Suprapubic skin (tissue), 3 donors: Measurements from ENCODE around the gene INPP5A.

ENCODE experiments used
- POLR2A ChIP-seq, 2 donors: fragments of 450-650 bp; IDR thresholded peaks; one replicate each; pipeline ENCODE4 v1.6.1; 2017; ENCODE audit warnings: antibody characterized with exemption in 2 of 2, mild to moderate bottlenecking in 2 of 2, moderate library complexity in 2 of 2
- TF ChIP-seq, protein P1 (sequence below), 2 donors: fragments of 200-600 bp in 1 of 2; fragments of 450-650 bp in 1 of 2; sonication (generic) in 1 of 2; IDR thresholded peaks; one replicate each; pipeline ENCODE4 v1.5.1; 2016 to 2019; ENCODE audit warnings: antibody characterized with exemption in 2 of 2, mild to moderate bottlenecking in 1 of 2, moderate library complexity in 1 of 2

DNA sequence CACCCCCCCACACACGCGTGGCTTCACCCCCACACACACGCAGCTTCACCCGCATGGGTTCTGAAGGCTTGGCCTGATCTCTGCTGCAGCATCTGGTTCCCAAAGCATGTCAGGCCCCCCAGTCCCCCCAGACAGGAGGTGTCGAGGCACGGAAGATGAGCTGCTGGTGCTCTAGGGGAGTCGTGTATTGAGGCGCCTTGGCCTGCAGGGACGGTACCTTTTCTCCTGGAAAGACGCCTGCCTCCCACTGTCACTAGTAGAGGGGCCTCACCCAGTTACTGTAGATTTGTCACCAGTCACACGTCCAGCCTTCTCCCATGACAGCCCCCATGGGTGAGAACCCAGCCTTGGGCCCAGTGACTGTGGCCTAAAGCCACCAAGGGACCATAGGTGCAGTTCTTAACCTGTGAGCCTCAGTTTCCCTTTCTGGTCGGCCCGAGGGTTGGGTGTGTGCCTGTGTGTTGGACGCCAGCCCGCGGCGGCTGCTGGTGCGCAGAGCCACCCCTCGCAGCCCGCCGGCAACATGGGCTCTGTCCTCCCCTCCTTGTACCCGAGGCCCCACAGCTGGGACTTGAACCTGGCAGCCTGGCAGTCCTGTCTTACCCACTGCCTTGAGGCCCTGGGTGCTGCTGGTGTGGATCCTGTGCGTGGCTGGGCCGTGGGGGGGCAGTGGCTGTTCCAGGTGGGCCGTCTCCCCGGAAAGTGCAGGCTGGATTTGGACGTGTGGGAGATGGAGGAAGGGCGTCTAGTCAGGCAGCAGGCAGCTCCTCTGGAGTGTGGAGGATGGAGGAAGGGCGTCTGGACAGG lies 166.6 kb downstream of the INPP5A start:
- no peak for TF ChIP-seq POLR2A (IDR thresholded peaks at IDR 0.05)
- TF ChIP-seq, protein P1, sequence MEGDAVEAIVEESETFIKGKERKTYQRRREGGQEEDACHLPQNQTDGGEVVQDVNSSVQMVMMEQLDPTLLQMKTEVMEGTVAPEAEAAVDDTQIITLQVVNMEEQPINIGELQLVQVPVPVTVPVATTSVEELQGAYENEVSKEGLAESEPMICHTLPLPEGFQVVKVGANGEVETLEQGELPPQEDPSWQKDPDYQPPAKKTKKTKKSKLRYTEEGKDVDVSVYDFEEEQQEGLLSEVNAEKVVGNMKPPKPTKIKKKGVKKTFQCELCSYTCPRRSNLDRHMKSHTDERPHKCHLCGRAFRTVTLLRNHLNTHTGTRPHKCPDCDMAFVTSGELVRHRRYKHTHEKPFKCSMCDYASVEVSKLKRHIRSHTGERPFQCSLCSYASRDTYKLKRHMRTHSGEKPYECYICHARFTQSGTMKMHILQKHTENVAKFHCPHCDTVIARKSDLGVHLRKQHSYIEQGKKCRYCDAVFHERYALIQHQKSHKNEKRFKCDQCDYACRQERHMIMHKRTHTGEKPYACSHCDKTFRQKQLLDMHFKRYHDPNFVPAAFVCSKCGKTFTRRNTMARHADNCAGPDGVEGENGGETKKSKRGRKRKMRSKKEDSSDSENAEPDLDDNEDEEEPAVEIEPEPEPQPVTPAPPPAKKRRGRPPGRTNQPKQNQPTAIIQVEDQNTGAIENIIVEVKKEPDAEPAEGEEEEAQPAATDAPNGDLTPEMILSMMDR (IDR thresholded peaks at IDR 0.05): no peak
